Stomach (tissue), 9 donors: Measurements from ENCODE around the gene PIEZO2. TPM values are rescaled to one million over a fixed set of nuclear protein-coding genes. Genes with fewer than 3 reads are reported as not detected.
"Not testable (repeated sequence)": the region's sequence is repeated elsewhere in the genome, so short reads cannot be mapped to it uniquely, and the experiment has no call there.

Source experiments
- DNase-seq, 2 donors: peaks; one replicate each; pipeline versions ENCODE4 v3.0.0 to v3.0.0-alpha.2; 2013 to 2019
- H3K27ac ChIP-seq, 5 donors: fragments of 200-600 bp in 4 of 5; sonication (generic) in 4 of 5; one replicate each; pipeline ENCODE4 v1.5.1; 2013 to 2019; ENCODE audit warnings: mild to moderate bottlenecking in 1 of 5, moderate library complexity in 1 of 5
- H3K27me3 ChIP-seq, 3 donors: fragments of 200-600 bp; sonication (generic); one replicate each; pipeline ENCODE4 v1.5.1; 2017 to 2019; ENCODE audit warnings: mixed run types in 1 of 3
- H3K36me3 ChIP-seq, 4 donors: fragments of 200-600 bp; sonication (generic); 1 replicate in 3 of 4; 2 replicates in 1 of 4; pipeline ENCODE4 v1.5.1; 2016 to 2019
- H3K4me1 ChIP-seq, 4 donors: fragments of 200-600 bp; sonication (generic); one replicate each; pipeline ENCODE4 v1.5.1; 2016 to 2019
- H3K4me3 ChIP-seq, 4 donors: fragments of 200-600 bp; sonication (generic) in 3 of 4; one replicate each; pipeline ENCODE4 v1.5.1; 2016 to 2019; ENCODE audit warnings: mild to moderate bottlenecking in 1 of 4
- H3K9me3 ChIP-seq, 4 donors: fragments of 200-600 bp; sonication (generic); one replicate each; pipeline ENCODE4 v1.5.1; 2016 to 2019
- WGBS, 5 donors: extraction: QIAGEN DNeasy Blood & Tissue Kit in 3 of 5; methylation state at CpG; one replicate each; pipeline versions ENCODE4 v1.1.5 to v1.1.7; 2013 to 2018; 5-methylcytosine and 5-hydroxymethylcytosine counted together
- intact Hi-C: fragments of 100-400 bp; cut with DNase I; formaldehyde crosslinking; loops from one replicate; pipeline ENCODE4 v1.15.1; 2023; ENCODE audit warnings: low total_unique reads
- polyA plus RNA-seq, 3 donors: library from polyadenylated mRNA; stranded (reverse); fragments of 200-250 nt; gene quantifications; one replicate each; pipeline ENCODE4 v1.2.3, GENCODE V29; 2013
- small RNA-seq, 4 donors: library from RNA; depleted of rRNA; stranded (forward); fragments of <200 nt; gene quantifications; one replicate each; pipeline ENCODE3, GENCODE V24; 2016
- total RNA-seq, 5 donors: library from RNA; depleted of rRNA; stranded (reverse); fragments of >200 nt; gene quantifications; one replicate each; pipeline versions ENCODE4 v1.1.0 to v1.2.3, GENCODE V29; 2014 to 2016
- donor health status: healthy with polysubstance abuse.
- donor health status: Bipolar disorder and iron deficiency.
- donor health status: healthy.

PIEZO2 gene
- total and polyA plus RNA-seq, 8 donors = 0.30 to 45.3 (median 2.5) TPM

- DNase-seq, H3K4me3 ChIP-seq, H3K9me3 ChIP-seq, H3K36me3 ChIP-seq, H3K4me1 ChIP-seq, H3K27me3 ChIP-seq, intact Hi-C loops, H3K27ac ChIP-seq: not testable (repeated sequence)
- 81 to 89% (median 85%) methylated on average over 6 to 7 of the region's 7 CpGs for WGBS, 5 donors
Measured at GRCh38 chr18:10626606-10627213, 522.7 kb downstream of the PIEZO2 start.

GRCh38 chr18:10623606-10624005, 525.8 kb downstream of the PIEZO2 start:
- H3K36me3 ChIP-seq, H3K9me3 ChIP-seq, H3K27ac ChIP-seq, H3K27me3 ChIP-seq, DNase-seq, intact Hi-C loops, H3K4me3 ChIP-seq, H3K4me1 ChIP-seq: not testable (repeated sequence)
- WGBS, 5 donors = 64 to 78% (median 66%) methylated on average over 4 of the region's 4 CpGs

DNA sequence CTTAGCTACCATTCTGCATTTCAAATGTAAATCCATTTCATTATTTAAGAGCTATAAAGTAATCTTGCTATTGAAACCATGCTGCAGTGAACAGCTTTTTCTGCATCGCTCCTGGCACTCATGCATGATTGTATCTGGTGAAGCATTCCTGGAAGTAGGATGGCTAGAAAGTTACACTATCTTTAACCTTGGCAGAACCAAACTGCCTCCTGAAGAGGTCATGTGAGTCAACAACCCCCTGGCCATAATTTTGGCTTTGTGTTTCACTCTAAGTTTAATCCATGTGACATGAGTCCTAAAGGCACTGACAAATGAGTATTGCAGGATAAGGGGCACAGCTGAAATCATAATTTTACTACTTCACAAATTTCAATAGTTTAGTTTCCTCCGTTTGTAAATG, 526.4 kb downstream of the PIEZO2 start:
- intact Hi-C loops, H3K27me3 ChIP-seq, H3K27ac ChIP-seq, H3K4me1 ChIP-seq, H3K9me3 ChIP-seq, DNase-seq, H3K4me3 ChIP-seq, H3K36me3 ChIP-seq: not testable (repeated sequence)
- WGBS, 5 donors = 46 to 72% (median 61%) methylated on average over 1 of the region's 2 CpGs

DNA sequence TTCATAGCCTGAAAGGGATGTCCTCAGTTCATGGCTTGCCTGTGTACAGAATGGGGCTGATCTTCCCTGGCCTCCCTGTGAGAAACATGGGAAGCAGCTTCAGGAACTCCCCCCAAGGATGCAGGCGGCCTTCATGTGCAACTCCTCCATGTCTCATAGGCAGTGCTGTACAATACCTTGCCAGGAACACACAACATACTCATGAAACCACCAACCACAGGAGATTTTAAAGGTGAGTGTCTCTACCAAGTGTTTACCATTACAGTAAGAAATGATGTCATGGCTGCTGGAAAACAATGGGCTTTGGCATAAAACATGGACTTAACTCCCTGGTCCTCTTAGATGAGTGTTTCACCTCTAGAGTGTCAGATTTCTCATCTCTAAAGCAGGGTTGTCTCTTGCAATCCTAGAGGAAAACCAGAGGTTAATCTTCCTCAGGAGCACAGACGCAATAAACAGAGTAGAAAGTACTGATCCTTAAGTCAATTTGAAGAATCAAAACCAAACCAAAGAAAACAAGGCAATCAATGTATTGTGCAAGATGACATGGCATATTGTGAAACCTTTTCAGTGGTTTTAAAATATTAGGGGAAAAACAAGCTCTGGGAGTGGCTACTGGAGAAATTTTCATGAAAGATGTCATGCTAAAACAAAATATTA, 528.6 kb downstream of the PIEZO2 start:
- H3K27ac ChIP-seq, H3K9me3 ChIP-seq, H3K27me3 ChIP-seq, DNase-seq, H3K4me3 ChIP-seq, H3K4me1 ChIP-seq, intact Hi-C loops, H3K36me3 ChIP-seq: not testable (repeated sequence)
- 58 to 80% (median 69%) methylated on average over 1 to 2 of the region's 2 CpGs for WGBS, 5 donors

Small RNAs within 50 kb of the gene (small RNA-seq; reads per million reads assigned to genes)
- gene AP001180.3 = 0 reads per million in 4 donors
- 0 reads per million in 4 donors for gene AP001180.5
- 0 to 0.15 (median 0) reads per million in 4 donors for gene MIR6788
